HG03575 (cell line): ENCODE measurements around the gene HMGB2.

Experiments
- ATAC-seq: cut with Tn5 transposase; IDR thresholded peaks from one replicate; pipeline ENCODE4 v1.9.1; 2021; ENCODE audit not compliant: unreplicated experiment, insufficient number of reproducible peaks, low FRiP score; ENCODE audit errors: extremely low read depth

The HMGB2 gene

DNA sequence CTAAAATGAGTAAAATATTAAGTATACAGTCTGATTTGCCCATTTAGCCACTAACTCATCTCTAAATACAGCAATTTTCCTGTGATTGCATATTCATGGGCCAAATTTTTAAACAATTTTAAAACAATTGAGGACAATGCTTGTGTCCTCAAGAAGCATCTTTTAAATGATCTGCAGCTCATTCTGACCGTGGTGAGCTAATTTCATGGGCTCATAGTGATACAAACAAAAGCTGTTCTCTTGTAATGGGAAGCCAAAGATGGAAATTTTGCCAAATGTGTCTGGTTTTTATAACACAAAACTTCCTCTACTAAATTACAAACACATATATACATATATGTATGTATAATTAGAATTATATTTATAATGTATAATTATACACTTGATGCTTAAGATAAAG, 39.7 kb downstream of the HMGB2 start:
- no peak for ATAC-seq

- ATAC-seq = no peak
Observed at GRCh38 chr4:173293663-173294062, 40.5 kb downstream of the HMGB2 start.

DNA sequence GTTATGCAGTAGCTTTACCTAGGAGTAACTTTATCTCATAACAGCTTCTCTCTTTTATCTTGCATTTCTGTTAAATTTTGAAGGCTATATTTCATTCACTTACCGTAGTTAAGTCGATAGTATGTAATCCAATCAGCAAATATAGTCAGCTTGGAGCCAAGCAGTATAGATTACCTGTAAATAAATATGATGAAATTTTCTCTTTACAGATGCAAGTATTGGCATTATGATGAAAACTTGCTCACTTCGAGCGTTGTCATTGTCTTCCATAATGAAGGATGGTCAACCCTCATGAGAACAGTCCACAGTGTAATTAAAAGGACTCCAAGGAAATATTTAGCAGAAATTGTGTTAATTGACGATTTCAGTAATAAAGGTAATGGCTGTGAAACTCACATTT, 42.3 kb downstream of the HMGB2 start:
- no peak for ATAC-seq

- ATAC-seq = no peak
Observed at GRCh38 chr4:173289353-173289727, 44.8 kb downstream of the HMGB2 start.

DNA sequence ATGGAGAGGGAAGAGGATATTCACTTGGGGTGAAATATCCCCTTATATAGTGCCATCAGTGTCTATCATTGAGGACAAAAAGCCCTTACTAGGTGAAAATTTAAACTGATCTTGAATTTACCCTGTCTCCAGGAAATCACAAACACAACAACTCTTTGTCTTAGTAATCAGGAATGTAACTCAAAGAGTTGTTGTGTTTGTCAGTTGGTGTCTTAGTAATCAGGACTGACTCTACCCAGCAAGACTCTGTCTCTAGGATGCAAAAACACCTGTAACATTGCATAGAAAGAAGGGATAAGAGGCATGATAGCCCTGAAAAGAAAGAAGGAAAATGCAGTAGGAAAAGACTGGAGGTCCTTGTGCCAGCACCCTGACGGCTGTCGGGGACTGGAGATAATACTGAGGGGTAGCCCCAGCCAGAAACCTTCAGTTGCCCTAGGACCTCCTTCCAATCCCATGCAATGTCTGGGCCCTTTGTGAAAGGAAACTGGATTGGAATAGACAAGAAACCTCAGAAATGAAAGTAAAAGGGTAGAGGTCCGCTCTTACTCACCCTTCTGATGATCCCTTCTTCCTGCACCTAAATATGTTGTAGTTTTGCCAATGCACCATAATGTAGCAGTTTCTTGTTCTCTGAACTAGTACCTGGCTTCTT, 45.3 kb downstream of the HMGB2 start:
- no peak for ATAC-seq

DNA sequence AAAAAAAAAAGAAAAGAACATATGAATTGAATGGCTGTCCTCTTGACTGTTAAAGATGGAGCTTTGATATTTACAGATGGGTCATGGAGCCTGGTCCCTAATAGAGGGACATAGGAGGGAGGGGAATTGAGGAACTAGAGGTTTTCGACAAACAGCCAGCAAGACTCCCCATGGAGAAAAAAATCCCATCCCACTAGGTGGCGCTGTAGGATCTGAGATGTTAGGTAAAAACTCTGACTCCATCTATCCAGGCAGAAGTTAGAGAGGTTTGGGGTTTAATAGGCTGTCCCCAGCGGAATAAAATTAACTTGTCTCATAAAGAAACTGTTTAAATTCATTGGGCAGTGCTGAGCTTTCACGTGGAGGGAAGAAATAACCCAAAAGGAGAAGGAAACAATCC, 45.9 kb downstream of the HMGB2 start:
- no peak for ATAC-seq

DNA sequence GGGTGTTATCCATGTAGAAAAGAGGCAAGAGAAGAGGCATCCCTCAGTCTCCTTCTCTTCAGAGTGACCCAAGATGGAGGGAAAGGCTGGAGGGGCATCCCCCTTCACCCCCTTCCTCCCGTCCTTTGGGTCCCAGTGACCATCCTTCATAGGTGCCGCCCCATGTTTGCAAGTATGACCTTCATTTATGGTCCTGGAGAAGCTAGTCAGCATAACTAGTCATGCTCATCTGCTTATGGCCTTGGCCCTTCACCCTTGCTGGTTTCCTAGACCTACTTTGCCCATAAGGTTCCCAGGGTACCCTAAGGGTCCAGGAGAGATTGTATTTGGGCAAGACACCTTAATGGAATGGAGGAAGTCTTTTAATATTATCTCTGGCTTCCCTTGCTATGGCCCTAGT, 46.7 kb downstream of the HMGB2 start:
- no peak for ATAC-seq

GRCh38 chr4:173284463-173284862, 49.7 kb downstream of the HMGB2 start:
- ATAC-seq = no peak

DNA sequence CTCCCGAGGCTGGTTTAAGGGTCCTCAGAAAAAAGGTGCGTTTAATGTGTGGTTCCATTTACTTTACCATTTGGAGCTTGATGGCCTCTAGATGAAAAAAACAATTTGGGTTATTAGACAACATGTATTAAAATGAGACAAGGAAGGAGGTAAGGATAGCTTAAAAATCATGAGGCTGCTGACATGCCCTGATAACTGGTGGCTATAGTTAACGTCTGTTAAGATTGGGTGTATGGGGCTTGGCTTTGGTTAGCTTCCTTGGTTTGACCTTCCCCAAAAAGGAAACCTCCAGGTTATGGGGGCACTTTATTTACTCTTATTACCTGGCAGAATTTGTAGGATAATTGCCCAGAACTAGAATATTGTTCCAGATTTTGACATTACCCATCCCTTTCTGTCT, 51.5 kb downstream of the HMGB2 start:
- no peak for ATAC-seq

- ATAC-seq = no peak
Observed at GRCh38 chr4:173282256-173282562, 51.9 kb downstream of the HMGB2 start.

DNA sequence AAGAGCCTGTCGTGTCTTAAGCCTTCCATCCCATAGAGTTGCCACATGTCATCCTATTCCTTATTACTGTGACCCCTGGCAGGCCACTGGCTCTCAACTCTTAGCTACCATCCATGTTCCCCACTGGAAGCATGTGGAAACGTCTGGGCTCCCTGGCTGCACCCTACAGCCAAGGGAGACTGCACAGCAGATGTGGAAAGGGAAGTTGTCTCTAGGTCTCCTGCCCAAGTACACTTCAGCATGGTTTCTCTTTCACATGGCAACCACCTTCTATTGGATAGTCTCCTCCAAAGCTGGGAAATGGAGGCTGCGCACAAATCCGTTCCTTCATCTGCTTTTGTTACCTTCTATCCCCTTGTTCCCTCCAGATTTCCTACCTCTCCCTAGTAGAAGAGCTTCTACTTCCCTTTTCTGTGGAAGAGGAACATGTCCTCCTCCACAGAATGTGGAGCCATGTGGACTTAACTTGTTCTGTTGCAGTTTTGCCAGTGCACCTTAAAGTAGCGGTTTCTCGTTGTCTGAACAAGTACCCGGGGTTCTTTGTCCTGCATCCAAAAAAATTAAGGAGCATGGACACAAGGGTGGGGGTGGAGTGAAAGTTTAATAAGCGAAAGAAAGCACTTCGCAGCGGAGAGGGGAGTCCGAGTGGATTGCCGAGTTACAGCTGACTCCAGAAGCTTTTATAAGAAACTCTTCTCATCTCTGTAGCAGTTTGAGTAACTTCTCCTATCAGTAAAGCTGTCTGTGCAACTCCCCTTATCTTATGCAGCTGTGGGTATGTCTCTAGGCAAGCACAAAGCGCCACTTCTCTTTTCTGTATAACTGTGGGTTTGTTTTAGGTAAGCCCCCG, 52.5 kb downstream of the HMGB2 start:
- ATAC-seq = no peak
